GM19023 (cell line): ENCODE data around the gene SF3B2.
A peak's percentile ranks its signal among the peaks of the same experiment; 100 is the strongest.
"Not testable (repeated sequence)": the region's sequence is repeated elsewhere in the genome, so short reads cannot be mapped to it uniquely, and the experiment has no call there.

Experiments
- ATAC-seq: cut with Tn5 transposase; IDR thresholded peaks from one replicate; pipeline ENCODE4 v1.9.1; 2021; ENCODE audit warnings: mild to moderate bottlenecking, moderate library complexity; ENCODE audit not compliant: unreplicated experiment

Gene SF3B2

GRCh38 chr11:66016793-66017177, 35.4 kb upstream of the SF3B2 start:
- ATAC-seq, result no peak

DNA sequence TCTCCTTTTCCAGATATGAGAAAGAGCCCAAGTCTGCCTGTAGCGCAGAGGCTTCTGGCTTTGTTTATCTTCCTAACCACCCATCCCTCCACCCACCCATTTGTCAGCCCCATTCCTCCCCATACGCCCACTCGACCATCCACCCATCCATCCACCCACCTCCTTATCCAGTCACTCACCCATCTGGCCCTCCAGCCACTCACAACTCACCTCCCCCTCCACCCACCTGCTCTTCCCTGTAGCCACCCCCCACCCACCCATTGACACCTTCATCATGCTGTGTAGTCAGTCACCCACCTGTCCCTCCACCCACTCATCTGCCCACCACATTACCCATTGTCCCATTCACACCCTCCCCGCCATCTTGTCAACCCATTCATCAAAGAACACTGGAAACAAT, 34.8 kb upstream of the SF3B2 start:
- ATAC-seq, result no peak

- no peak for ATAC-seq
Measured at GRCh38 chr11:66020212-66020611, 32.0 kb upstream of the SF3B2 start.

GRCh38 chr11:66020618-66021357, 31.4 kb upstream of the SF3B2 start:
- ATAC-seq, result no peak

GRCh38 chr11:66022401-66023185, 29.6 kb upstream of the SF3B2 start:
- peak; percentile 60 for ATAC-seq

DNA sequence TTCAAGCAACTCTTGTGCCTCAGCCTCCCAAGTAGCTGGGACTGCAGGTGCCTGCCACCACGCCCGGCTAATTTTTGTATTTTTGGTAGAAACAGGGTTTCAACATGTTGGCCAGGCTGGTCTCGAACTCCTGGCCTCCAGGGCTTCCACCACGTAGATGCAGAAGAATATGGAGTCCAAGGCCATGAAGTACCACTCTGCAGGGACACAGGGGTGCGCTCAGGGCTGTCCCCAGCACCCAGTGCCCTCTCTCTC, 29.1 kb upstream of the SF3B2 start:
- not testable (repeated sequence) for ATAC-seq

DNA sequence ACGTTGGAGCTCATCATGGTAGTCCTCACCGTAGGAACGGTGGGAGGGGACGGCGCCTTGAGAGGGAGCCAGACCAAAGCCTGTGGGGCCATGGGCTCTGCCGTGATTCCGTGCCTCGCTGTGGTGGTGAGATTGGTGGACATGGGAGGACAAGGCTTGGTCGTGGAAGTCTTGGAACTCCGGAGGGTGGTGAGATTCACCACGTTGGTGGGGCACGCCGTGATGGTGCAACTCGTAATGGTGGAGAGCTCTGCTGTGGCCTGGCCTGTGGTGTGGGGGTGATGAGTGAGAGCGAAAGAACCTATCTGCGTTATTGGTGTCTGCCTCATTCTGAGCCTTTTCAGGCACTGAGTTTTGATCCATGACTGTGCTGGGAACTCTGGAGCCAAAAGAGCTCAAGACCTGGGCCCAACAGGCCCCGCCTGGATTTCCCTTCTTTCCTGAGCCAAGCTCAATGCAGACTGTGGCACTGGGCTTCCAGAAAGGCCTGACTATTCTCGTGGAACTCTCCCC, 26.1 kb upstream of the SF3B2 start, which contains the start of gene CATSPER1:
Gene CATSPER1, minus strand, starts transcription at position 463 of the 513 bp plus-strand sequence. Its CDS starts 100 bp downstream, at position 363.
- ATAC-seq, result no peak

- no peak for ATAC-seq
Measured at GRCh38 chr11:66032957-66033735, 19.0 kb upstream of the SF3B2 start.

- ATAC-seq, result no peak
Measured at GRCh38 chr11:66035653-66036333, 16.4 kb upstream of the SF3B2 start.

- ATAC-seq, result no peak
Measured at GRCh38 chr11:66036334-66036710, 15.8 kb upstream of the SF3B2 start.

GRCh38 chr11:66037327-66037726, 14.8 kb upstream of the SF3B2 start:
- ATAC-seq, result no peak

DNA sequence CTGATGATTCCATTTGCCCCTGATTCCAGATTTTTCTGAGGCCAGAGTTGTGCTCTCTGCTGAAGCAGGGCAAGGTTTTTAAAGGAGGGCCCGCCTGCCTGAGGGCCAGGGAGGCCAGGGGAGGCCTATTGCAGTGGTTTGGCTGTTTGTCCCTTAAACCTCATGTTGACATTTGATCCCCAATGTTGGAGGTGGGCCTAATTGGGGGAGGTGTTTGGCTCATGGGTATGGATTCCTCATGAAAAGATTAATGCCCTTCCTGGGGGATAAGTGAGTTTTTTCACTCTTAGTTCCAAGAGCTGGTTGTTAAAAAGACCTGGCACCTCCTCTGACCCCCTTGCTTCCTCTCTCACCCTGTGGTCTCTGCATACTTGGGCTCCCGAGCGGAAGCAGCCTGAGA, 12.4 kb upstream of the SF3B2 start:
- no peak for ATAC-seq

DNA sequence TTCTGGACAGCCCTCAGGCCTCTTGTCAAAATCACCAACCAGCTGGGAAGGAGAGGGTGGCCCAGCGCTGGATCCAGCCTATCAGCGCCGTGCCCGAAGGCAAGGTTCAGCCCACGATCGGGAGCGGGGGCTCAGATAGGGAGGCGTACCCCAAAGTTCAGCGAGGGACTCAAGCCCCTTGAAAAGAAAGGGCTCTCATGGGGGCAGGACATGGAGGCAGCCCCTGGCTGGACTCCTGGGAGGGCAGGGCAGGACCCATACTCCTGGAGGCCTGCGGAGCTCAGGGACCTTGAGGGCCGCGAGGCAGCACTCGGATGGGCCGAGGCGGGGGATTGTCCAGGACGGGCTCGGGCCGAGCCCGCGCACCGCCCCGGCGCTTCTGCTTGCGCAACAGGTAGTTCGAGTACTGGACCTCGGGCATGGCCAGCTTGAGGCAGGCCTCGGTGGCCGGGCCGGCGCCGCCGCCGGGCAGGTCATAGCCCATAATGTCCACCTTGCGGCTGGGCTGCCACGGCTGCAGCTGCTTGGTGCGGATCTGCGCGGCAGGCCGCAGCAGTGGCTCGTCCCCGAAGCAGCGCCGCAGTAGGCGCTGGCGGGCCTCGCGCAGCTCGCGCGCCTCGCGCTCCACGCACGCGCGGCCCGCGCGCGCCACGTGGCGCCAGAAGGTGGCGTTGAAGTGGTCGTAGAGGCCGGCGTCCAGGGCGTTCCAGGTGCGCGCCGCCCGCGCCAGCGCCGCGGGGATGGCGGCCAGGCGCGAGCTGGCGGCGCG, 9.8 kb upstream of the SF3B2 start:
- no peak for ATAC-seq

DNA sequence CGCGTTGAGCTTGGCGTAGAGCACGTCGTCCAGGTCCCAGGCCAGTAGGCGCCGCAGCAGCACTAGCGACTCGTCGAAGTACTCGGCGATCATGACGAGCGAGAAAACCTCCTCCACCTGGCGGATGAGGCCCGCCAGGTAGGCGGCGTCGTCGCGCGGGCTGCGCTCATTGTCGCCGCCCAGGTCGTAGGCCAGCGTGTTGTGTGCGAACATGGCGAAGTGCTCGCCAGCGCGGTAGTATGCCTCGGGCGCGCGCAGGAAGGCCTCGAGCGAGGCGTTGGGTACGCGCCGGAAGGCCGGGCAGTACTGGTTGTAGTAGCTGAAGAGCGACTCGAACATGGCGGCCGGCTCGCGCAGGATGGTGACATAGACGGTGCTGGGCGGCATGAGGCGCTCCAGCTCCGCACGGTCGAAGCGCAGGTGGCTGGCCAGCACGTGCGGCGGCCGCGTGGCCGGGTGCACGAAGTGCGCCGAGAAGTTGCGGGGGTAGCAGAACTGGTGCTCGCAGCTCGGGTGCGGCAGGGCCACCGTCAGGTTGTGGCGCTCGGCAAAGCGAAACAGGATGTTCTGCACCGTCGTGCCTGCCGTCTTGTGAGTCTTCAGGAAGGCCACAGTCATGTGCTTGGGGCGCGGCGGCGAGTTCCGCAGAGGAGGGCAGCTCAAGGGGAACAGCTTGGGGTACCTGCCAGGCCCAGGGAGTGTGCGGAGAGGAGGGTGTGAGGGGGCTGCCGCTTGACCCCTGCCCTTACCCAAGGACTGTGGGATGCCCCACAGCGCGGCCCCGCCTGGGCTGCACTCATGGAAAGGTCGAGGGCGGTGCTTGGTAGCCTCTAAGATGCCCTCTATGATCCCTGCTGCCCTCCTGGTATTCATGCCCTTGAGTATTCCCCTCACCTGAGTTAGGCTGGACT, 8.9 kb upstream of the SF3B2 start:
- no peak for ATAC-seq

DNA sequence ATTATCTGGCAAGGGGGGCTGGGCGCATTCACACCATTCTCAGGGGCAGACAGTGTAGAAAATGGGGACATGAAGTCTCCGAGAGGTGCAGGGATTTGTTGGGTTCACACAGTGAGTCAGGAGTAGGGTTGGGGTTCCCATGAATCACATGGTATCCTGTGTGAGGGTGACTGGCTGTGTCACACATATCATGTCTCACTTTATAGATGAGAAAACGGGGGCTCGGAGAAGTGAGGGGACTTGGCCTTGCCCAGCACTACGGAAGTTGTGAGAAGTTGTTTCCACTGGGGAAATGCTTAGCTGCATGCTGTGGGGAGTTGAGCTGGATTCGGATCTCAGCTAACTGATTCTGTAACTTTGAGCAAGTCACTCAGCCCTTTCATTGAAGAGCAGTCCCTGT, 7.4 kb upstream of the SF3B2 start:
- no peak for ATAC-seq

DNA sequence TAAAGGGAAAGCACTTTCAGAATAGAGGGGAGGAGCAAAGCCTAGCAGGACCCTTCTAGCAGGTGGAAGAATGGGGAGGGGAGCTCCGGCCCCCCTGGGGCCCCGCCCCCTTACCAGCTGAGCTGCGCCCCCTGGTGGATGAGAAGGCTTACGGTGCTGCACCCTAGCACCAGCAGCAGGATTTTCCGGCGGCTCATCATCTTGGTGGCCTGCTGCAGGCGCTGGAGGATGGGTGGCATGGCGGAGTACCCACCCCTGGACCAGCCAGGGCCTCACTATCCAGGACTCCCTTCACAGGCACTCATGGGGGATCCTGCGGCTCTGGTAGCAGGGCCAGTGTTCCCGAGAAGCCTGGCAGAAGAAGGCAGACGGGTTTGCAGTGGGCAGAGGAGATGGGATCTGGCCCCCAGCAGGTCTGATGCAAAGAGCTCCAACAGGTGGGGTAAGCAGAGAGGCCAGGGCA, 7.0 kb upstream of the SF3B2 start:
- peak; percentile 61 for ATAC-seq

GRCh38 chr11:66046901-66047300, 5.3 kb upstream of the SF3B2 start:
- ATAC-seq, result no peak

DNA sequence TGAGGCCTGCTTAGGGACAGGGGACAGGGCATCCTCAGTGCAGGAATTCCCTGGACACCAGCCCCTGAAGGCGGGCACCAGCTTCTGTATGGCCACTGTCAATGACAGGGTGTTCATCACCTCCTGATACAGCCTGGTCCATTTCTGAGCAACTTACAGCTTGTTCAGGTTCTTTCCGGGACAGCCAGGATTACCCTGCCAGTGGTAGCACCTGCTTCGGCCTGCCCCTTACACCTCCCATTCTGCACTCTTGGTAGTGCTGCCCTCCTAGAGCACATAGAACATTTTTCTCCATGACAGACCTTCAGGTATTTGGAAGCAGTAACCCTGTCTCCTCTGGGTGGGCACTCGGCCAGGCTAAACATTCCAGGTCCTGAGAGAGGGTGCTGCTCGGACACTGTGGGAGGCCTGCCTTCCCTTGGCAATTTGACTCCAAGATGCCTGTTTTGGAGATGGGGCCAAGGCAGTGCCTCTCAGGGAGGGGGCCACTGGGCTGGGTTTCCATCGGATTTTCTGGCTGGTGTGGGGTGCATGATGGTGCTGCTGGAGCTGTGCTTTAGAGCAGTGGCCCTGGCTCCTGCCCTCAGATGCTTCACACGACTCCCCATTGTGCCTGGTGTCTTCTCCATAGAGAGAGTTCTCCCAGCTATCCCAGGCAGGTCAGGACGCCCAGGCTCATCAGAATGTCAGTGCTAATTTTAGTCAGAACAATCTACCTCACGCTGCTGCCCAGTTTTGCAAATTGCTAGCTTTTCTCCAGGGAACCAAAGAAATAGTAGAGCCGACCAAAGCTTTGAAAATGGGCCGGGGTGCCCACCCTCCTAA, 4.4 kb upstream of the SF3B2 start:
- ATAC-seq, result no peak
